ENCODE data around the gene COLEC12. TPM values are rescaled to one million over a fixed set of nuclear protein-coding genes. Genes with fewer than 3 reads are reported as not detected.

COLEC12 gene
- total RNA-seq, 4 donors from 2014 or later, result 6.3 to 34.7 (median 19.8) TPM

DNA sequence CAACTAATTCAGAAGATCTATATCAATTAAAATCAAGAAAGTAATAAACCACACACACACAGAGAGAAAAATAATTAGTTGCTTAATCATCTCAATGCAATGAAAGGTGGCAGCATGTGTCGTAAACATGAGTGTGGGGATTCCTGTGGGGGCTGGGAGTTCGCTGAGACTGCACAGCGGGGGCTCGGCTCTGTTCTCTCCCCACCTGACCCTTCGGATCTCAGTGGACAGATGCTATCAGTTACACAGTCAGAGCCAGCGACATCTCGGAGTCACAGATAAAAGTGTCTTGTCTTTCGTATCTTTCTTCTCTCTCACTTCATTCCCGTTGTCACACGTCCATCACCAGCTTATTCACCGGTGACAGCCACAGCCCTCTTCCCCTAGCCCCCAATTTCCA, 37.1 kb downstream of the COLEC12 start:
- intact Hi-C loops (cut with DNase I), result no loop called here
- no peak for TF ChIP-seq POLR2A (IDR thresholded peaks at IDR 0.05)
- TF ChIP-seq, protein P1, sequence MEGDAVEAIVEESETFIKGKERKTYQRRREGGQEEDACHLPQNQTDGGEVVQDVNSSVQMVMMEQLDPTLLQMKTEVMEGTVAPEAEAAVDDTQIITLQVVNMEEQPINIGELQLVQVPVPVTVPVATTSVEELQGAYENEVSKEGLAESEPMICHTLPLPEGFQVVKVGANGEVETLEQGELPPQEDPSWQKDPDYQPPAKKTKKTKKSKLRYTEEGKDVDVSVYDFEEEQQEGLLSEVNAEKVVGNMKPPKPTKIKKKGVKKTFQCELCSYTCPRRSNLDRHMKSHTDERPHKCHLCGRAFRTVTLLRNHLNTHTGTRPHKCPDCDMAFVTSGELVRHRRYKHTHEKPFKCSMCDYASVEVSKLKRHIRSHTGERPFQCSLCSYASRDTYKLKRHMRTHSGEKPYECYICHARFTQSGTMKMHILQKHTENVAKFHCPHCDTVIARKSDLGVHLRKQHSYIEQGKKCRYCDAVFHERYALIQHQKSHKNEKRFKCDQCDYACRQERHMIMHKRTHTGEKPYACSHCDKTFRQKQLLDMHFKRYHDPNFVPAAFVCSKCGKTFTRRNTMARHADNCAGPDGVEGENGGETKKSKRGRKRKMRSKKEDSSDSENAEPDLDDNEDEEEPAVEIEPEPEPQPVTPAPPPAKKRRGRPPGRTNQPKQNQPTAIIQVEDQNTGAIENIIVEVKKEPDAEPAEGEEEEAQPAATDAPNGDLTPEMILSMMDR (IDR thresholded peaks at IDR 0.05), result no peak
- Histone ChIP-seq H3K9me3 (no peaks in the 10 kb centered on the region), H3K27me3 (no peaks in the 10 kb centered on the region), H3K36me3 (no peaks in the 10 kb centered on the region), H3K27ac (no peak overlapping the region), H3K4me1 (peaks cover 0 to 2% of the 10 kb centered on the region in 2 donors), H3K4me3 (replicated peaks in 1 of 3) (no peak overlapping the region)
- no peak for DNase-seq
- WGBS, 2 donors, result 63 to 77% methylated on average over 11 of the region's 11 CpGs

DNA sequence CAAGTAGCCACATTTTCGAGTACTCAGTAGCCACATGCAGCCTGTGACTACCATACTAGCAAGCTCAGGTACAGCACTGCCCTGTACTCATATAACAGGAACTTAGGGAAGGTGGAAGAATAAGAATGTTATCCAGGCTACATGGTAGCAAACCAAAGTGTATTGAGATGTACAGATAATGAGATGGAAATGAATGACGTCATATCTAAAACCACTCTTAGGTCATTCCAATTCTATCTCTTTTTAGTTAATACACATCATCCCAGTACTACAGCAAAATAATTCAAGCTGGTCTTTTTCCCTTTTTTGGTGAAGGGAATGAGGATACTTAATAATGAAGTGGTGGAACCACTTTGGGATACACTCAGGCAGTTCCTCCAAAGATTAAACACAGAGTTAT, 38.7 kb downstream of the COLEC12 start:
- H3K36me3 ChIP-seq, result no peaks in the 10 kb centered on the region
- intact Hi-C loops (cut with DNase I), result no loop called here
- H3K27ac ChIP-seq, result no peak overlapping the region
- no peak overlapping the region for H3K4me3 ChIP-seq (replicated peaks in 1 of 3)
- no peaks in the 10 kb centered on the region for H3K9me3 ChIP-seq
- no peaks in the 10 kb centered on the region for H3K27me3 ChIP-seq
- WGBS, 2 donors, result 47 to 75% methylated on average over 2 of the region's 2 CpGs
- peaks cover 0 to 5% of the 10 kb centered on the region in 2 donors for H3K4me1 ChIP-seq
- TF ChIP-seq, protein P1 (IDR thresholded peaks at IDR 0.05), result no peak
- no peak for DNase-seq

DNA sequence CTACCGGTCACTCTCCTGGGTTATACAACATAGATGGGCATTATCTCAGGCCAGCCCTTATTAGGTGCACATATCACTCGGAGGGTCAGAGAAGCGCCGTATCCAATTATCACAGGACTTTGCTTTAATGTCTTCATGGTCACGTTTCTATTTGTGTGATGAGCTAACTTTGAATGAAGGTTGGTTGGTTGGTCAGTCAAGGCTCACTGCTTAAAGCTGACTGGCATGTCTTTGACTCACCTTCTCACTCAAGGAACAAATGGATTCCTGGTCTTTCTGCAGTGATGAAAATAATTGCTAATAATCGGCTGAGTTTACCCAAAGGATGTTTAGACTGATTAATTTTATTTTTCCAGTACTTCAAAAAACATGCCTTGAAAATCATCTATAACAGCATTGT, 39.7 kb downstream of the COLEC12 start:
- Histone ChIP-seq H3K4me3 (replicated peaks in 1 of 3) (no peak overlapping the region), H3K36me3 (no peaks in the 10 kb centered on the region), H3K4me1 (peaks cover 0 to 5% of the 10 kb centered on the region in 2 donors), H3K27me3 (no peaks in the 10 kb centered on the region), H3K27ac (no peak overlapping the region), H3K9me3 (no peaks in the 10 kb centered on the region)
- intact Hi-C loops (cut with DNase I), result no loop called here
- 93 to 95% methylated on average over 5 to 6 of the region's 6 CpGs for WGBS, 2 donors
- TF ChIP-seq POLR2A (IDR thresholded peaks at IDR 0.05), result no peak
- TF ChIP-seq, protein P1 (IDR thresholded peaks at IDR 0.05), result no peak
- DNase-seq, result no peak

DNA sequence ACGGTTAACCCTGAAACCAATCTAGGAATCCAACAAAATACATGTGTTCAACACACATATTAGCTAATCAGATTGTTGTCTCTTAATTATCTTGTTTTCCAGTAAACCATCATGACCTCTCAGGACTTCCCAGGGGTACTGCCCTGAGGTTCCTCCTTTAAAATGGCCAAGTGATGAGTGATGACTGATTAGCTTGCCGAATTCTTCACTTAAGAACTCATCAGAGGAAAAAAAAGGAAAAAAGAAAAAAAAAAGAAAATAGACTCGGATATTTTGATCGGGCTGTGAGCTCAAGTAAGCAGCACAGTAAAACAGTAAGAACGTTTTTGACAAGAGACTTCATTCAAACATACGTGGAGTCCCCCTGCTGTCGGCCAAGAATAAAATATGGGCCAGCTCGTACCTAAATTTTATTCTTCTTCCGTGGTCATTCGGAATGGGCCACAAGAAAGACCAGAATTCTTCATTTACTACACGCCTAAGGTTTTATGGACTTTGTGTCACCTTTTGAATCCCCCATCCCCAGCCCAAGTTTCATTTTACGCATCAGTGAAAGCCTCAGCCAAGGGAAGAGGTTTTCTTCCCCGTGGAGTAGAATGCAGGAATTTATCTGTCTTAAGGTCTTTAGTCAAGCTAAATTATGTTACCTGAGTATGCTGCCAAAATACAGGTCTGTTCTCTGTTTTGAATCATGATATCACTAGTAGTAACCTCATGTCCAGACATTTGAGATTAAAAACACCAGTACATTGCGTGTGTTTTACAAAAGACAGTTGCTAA, 40.5 kb downstream of the COLEC12 start:
- intact Hi-C loops (cut with DNase I), result no loop called here
- no peak for DNase-seq
- no peak overlapping the region for H3K27ac ChIP-seq
- no peaks in the 10 kb centered on the region for H3K27me3 ChIP-seq
- 81 to 82% methylated on average over 14 of the region's 14 CpGs for WGBS, 2 donors
- no peaks in the 10 kb centered on the region for H3K9me3 ChIP-seq
- H3K4me3 ChIP-seq (replicated peaks in 1 of 3), result no peak overlapping the region
- TF ChIP-seq, protein P1 (IDR thresholded peaks at IDR 0.05), result no peak
- H3K36me3 ChIP-seq, result no peaks in the 10 kb centered on the region
- H3K4me1 ChIP-seq, result peaks cover 0 to 5% of the 10 kb centered on the region in 2 donors

- H3K27ac ChIP-seq, result no peak overlapping the region
- DNase-seq, result no peak
- H3K4me3 ChIP-seq (replicated peaks in 1 of 3), result no peak overlapping the region
- H3K9me3 ChIP-seq, result no peaks in the 10 kb centered on the region
- WGBS, 2 donors, result 43 to 49% methylated on average over 12 of the region's 12 CpGs
- intact Hi-C loops (cut with DNase I), result no loop called here
- no peaks in the 10 kb centered on the region for H3K36me3 ChIP-seq
- peaks cover 0 to 5% of the 10 kb centered on the region in 2 donors for H3K4me1 ChIP-seq
- no peaks in the 10 kb centered on the region for H3K27me3 ChIP-seq
- TF ChIP-seq, protein P1 (IDR thresholded peaks at IDR 0.05), result no peak
- no peak for TF ChIP-seq POLR2A (IDR thresholded peaks at IDR 0.05)
These were observed 42.7 kb downstream of the COLEC12 start for GRCh38 chr18:457521-458412.

Data from thyroid gland (tissue), 4 donors.